Stimulated activated CD8-positive, alpha-beta memory T cell treated with anti-CD3 and anti-CD28 coated beads, Interleukin-15, amount 100 ng/mL, for 48 hours (primary cell): Measurements from ENCODE around the gene ATF6.

Experiments
- DNase-seq, 2 donors: peaks; one replicate each; pipeline ENCODE4 v3.0.0-alpha.2; 2020; ENCODE audit warnings: low read depth in 2 of 2

Gene ATF6

DNA sequence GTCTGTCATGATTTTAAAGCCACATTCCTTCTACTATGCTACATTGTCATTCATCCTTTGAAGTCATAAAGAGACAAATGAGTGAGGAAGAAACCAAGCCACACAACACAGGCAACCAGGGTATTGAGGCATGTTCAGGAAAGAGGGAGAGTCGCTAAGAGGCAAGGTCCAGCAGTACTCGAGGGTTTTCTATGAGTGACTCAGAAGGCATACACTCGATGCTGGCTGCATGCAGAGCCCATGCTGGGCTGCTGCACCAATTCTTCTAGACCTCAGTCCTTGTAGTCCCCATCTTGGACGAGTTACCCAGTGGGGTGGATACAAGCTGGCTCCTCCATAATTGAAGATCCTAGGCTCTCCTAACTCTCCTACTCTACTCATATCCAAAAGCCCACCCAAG lies 199.9 kb downstream of the ATF6 start:
- DNase-seq: no peak

DNA sequence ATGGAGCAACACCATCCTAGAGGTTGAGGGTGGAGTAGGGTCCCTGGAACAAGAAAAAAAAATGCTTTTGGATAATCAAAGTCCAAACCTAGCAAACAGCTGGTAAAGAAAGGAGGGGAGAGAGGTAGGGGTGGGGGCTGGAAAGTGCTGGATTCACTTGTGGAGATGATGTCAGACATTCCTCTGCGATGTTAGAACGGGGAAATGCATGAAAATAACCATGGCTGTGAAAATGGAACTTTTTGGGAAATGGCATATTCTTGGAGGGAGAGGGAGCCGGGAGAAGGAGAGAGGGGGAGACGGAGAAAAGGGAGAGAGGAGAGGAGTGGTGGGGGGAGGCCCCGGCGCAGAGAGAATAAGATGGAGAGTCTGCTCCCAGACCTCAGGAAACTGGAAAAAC lies 203.9 kb downstream of the ATF6 start:
- DNase-seq: no peak

DNA sequence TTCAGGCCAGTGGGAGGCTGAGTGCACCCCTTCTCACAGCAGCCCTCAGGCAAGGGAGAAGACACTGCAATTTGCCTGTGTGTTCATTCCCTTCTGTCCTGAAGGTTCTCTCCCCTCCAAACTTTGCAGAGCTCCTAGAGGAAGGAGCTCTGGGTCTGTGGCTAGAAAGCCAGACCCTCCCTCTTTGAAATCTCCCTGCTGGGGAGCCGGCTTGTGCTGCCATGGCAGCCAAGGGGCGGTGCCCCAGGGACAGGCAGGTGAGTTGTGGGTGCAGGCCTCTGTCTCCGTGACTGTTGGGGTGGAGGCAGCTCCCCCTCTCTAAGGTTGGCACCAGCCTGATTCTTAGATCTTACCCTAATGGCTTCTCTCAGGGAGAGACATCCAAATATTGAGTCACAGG lies 204.5 kb downstream of the ATF6 start:
- DNase-seq: no peak

DNA sequence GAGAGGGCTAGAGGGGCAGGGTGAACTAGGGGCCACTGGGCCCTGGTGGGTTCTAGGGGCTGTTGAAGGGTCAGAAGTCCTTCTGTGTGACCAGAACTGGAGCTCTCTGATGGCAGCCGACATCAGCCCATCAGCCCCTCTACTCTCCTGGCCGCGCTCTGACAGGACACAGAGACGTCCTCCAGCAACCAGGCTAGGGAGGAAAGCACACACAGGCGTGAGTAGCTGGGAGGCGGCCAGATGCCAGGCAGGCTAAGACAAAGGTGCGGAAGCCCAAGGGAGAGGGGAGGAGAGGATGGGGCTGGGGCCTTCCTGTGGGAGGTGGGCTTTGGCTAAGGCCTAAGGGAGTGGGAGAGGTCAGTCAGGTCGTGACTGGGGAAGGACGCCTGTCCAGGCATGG lies 206.7 kb downstream of the ATF6 start:
- DNase-seq: no peak

DNA sequence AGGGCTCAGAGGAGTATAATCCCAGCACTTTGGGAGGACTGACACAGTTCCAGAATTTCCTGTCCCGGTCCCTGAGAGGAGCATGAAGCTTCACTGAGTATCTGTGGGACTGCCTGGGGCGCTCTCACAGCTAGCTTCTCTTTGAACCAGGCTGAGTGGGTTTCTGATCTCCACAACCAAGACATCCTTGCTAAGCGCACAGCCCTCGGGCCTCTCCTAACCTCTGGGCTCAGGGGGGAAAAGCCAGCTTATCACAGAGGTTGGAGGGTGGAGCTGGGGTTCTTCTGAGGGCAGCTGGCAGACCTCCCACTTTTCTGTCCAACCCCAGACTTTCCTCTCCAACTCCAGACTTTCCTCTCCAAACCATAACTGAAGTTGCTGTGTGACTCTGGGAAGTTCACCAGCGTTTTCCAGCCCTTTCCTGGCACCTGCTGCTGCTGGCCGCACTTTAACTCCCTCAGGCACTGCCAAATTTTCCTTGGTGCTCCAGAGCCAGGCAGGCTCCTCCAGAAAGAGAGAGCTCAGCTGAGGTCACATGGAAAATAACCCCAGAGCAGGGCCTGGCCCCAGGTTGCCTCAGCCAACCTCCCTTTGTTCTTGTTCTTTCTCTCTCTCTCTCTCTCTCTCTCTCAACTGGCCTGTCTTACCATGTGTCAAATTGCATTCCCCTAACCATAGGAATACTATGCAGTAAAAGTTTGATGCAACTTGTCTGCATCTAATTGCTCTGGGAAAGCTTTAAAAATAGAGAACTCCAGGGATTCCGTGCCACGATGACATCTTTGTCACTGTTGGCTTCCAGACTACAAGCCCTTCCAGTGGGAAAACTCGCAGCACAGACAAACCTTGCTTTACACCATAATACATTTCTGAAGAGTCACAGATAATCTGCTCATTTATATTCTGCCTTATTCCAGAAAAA lies 208.1 kb downstream of the ATF6 start:
- no peak for DNase-seq

DNA sequence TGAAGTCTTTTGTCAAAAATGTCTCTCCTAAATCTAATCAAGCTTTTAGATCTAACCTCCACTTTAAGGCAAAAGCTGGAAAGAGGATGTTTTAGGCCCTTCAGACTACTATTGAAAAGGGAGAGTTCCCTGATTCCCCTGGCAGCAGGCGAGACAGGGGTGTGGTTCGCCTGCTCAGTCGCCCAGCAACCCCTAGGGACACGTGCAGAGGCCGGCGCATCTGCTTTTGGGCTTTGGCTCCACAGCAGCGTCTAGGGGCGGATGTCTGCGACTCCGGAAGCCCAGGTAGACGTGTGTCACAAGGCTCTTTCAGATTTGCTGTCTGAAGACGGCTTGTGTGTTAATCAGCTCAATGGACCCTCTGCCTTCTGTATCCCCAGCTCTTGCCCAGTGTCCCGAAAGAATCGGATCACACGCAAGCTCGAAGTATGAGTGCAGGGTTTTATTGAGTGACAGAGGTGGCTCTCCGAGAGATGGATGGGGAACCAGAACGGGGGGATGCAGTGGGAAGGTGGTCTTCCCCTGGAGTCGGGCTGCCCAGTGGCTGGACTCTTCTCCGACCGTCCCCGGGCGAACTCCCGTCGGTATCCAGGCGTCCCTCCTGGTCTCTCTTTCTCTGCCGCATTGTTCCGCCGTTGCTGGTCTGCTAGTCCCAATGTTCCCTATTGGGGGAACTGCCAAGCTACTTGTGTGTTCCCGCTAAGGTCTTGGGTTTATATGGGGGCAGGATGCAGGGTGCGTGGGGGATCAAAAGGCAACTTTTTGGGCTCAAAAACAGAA lies 212.1 kb downstream of the ATF6 start:
- DNase-seq: no peak

DNA sequence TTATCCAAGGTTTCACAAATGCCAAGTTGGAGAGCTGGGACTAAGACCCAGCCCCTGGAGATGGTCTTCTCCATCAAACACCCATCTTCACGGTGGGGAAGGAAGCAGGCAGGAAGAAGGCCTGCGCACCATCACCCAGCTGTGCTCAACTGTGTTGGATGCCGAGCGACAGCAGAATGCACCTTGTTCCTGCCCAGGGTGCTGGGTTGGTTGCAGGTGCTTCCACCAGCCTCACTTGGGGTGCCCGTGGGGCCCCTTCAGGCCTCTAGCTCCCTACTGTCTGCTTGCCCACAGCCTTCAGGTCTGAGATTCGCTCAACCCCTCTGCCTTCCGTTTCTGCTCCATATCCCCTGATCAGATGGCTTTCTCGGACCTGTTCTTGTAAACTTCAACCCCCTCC lies 215.0 kb downstream of the ATF6 start:
- DNase-seq: no peak

DNA sequence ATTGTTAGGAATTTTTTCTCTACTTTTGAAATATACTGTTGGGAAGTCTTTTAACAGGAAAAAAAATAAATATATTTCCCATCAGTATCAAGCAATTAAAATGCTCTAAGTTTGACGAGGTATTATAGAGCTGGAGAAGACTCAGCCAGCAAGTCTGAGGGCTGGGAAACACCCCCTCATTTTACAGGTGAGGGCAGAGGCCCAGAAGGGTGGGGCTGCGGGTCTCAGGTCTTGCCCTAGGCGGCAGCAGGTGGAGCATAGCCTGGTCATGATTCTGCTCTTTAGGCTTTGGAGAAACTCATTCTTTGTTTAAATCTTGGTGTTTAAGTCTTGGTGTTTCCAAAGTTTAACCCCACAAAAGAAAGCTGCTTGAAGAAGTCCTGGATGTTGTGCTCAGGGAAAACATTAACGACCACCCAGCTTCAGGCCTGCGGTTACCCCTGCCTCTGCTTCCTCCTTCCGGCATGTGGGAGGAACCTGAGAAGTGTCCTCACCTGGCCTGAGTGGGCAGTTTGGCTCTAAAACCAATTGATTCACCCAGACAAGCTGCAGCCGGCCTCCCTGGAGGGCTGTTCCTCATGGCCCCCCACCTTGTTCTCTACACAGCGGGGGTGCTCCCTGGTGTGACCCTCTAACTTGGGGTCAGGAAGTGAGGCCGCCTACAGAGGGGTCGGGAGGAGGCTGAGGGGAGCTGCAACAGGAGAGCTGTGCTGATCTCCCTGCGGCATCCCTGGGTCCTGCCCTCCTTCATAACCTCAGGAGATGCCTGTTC lies 215.8 kb downstream of the ATF6 start:
- no peak for DNase-seq

DNA sequence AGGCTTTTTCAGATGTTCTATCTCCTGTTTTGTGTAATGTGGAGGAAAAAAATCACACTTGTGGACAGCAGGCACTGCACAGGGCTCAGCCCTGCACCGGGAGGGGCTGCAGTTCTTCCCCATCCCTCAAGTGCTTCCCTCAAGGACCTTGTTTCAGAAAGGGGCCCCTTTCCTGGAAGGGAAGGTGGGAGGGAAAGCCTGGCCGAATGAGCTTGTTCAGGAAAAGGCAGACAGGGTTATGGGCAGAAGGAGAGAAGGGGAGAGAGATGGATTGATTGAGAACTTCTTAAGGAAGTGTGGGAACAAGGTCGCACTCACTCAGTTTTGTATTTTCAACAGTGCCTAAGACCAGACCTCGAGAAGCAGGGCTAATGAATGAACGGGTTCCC lies 216.4 kb downstream of the ATF6 start:
- DNase-seq: no peak

DNA sequence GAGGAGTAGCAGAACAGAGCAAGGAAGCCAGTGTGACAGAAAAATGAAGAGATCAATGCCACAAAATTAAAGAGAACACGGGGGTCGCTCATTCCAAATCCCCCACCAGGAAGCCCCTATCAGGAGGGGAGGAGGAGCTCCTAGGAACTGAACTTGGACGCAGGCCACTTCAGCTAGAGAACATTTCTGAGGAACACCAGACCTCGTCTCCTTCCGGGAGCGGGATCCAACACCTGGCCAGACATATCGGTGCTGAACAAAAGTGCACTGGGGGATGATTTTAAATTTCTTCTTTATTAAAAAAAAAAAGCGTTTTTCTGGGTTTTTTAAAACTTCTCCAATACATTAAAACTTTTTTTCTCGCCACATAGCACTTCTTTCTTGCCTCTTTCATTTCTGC lies 216.8 kb downstream of the ATF6 start:
- no peak for DNase-seq

DNA sequence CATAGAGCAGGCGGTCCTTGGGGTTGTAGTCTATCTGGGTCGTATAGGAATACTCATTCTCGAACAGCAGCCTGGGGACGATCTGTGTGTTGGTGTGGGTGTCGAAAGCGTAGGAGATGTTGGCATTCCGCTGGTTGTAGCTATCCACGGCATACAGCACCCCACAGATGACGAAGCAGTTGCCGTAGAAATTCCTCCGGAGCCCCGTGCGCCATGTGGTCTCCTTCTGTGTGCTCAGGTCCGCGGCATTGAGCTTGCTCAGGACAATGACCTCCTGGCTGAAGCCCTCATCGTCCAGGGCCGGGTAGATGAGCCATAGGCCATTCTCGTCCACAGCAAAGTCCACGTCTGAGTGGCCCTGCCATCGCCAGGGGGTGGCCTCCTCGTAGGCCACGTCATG lies 217.6 kb downstream of the ATF6 start:
- no peak for DNase-seq

DNA sequence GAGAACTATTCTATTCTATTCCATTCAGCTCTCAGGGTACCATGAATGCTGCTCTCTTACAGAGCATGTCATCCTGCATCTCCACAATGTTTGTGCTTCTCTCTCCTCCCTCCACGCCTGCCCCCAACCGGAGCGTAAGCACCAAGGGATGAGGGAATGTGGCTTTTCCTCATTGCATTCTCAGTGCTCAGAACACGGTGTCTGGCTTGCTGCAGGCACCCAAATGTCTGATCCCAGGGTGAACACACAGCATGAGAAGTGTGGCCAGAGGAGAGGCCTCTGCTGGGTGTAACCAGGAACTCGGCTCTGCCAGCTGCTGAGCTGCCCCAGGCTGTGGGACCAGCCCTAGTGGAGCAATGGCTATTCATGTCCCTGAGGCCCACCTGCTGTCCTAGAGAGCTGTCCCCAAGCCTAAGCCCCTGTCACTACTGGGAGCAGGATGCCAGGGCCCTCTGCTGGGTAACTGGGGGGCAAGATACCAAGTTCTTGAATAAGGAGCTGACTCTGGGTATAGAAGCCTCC lies 219.2 kb downstream of the ATF6 start:
- no peak for DNase-seq

DNA sequence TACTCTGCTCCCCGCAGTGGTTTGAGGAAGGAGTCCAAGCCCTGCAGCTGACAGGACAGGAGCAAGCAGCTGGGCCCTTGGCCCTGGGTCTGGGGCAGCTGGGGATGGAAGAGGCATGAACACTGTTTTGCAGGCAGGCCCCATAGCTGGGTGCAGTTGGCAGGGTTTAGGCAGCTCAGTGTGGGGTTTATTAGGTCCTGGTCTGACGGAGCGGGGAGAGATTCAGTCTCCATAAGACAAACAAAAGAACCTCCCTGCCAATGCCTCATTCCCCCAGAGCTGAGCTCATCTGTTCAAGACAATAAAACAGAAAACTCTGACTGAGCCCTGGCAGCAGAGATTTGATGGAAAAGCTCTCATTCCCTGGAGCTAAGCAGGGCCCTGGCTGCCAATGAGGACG lies 220.2 kb downstream of the ATF6 start:
- DNase-seq: no peak

DNA sequence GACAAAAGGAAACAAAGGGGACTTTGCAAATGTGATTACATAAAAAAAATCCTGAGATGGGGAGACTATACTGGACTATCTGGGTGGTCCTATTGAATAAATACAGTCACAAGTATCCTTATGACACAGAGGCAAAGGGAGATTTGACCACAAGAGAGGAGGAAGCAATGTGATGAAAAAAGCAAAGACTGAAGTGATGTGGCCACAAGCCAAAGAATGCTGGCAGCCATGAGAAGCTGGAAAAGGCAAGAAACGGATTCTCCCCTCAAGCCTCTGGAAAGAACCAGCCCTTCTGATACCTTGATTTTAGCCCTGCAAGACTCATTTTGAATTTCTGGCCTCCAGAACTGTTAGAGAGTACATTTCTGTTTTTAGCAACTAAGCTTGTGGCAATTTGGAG lies 221.2 kb downstream of the ATF6 start:
- DNase-seq: no peak

DNA sequence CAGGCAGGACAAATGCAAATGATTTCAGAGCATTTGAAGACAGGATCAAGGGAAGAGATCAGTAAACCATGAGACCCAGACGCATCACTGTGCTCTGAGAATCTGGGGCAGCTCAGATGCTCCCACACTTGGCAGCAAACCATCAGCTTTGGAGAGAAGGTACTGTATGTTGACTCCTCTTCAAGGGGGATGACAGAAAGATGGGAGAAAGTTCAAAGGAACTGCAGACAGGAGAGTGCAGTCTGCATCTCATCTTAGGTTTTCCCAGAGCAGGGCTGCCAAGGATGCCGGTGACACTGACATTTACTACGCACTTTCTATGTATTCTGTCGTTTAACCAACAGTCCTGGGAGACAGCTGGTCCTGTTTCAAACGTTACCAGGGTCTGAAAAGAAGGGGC lies 221.8 kb downstream of the ATF6 start:
- no peak for DNase-seq

DNA sequence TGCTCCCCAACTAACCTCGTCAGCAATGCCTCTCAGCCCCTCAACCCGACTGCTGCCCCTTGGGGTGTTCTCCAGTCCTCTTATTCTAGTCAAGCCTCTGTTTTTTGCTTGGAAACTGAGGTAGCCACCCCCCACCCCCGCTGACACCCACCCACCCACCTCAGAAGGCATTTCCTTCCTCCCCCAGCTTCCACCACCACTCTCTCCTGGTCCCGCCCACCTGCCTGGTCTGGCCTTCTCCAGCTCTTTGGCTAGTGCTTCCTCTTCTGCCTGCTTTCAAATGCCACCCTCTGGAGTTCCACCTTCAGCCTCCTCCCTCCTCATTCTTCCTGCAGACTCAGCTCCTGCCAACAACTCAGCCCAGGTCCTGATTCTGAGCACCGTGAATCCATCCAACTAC lies 222.3 kb downstream of the ATF6 start:
- no peak for DNase-seq

DNA sequence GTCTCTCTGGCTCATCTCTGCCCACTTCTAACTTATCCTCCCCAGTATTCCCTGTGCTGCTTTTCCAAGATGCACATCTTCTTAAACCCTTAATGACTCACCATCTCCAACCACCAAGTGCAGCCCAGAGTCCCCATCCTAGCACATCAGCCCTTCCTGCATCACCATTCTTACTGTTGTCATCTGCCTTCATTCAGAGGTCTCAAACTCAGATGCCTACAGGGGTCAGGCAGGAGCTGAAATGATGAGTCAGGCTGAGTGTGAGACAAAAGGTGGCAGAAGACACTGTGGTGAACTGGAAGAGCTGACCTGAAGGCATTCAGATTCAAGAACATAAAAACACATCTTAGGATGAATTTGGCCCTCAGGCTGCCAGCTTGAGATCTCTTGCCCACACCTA lies 223.0 kb downstream of the ATF6 start:
- no peak for DNase-seq

DNA sequence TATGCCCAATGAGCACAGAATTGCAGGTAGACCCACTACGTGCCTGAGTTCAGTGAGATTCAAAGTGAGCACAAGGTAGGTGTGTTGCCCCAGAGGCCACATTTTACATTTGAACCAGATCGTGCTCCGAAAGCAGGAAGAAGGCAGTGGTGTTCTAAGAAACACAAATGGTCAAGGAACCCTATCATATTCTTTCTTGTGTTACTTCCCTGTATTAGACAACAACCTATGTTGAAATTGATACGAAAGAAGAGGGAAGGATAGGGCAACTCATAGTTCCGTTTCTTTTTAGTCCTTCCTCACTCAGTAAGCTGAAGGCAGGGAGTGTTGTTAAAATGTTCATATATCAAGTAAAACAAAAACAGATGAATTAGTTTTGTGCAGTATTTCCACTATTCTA lies 223.7 kb downstream of the ATF6 start:
- DNase-seq: no peak

DNA sequence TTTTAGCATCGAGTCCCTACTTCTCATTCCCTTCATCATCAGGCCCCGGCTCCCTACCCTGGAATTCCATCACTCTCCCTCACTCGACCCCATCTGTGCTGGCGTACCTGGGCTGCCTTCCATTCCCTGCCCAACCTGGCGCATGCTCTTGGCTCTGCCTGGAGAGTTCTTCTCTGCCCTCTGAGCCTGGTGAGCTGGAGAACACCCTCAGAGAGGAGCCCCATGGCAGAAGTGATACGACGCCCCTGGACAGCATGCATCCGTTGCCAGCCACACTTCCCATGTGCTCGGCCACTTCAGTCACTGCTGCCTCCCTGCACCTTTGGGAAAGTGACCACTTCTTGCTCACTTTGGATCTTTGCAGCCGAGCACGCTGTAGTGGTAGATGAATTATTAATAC lies 227.5 kb downstream of the ATF6 start:
- no peak for DNase-seq

DNA sequence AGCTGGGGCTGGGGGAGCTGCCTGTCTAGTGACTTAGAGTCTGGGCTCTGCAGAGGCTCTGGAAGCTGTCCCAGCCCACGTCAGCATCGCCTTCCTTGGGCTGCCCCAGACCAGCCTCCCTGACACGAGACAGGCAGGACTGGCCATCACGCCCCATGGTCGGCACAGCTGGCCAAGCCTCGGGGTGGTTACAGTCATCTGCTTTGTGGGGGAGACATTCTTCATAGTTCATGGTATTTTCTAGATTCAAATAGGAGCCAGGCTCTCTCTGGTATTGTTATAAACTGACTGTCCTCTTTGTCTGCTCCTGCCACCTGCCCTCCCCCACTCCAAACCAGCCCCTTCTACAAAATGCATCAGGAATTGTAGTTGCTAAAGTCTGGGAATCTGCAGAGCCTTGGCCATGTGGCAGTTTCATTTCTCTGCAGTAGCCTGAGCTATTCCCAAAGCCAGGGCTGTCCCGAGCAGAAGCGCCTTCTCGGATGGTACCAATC lies 228.1 kb downstream of the ATF6 start:
- DNase-seq: no peak

DNA sequence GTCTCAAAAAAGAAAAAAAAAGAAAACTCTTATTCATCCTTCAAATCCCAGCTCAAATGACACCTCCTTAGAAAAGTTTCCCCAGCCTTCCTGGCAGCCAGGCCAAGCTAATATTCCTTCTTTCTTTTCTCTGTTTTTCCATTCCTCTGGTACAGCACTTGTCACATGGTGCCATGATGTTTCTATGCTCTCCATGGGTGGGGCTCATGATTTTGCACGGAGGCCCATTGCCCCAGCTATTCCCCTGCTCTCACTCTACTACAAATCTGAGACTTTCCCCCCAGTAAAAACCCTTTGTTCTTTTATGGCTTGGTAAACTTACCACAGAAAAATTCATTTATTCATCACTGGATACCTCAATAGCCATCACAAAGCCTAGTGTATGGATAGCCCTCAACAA lies 231.0 kb downstream of the ATF6 start:
- DNase-seq: no peak

DNA sequence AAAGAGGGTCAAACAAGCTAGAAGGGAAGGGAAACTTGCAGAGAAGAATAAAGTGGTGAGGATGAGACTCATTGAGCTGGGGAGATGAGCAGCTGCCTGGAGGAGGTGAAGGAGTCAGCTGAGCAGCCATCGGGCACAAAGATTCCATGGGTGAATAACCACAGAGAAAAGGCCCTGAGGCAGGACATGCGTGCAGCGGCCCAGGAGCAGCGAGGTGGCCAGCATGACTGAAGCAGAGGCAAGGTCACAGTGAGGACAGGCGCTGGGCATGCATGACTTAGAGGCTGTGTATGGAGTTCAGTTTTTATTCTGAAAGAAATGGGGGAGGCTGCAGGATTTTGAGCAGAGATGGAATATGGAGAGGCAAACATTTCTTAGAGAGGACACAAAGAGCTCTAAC lies 232.7 kb downstream of the ATF6 start:
- DNase-seq: no peak
